HEK293 (cell line): Measurements from ENCODE around the gene TMPRSS6.

Experiments used
- CTCF ChIA-PET: fragments of 350-600 bp; formaldehyde crosslinking; extraction: SDS; loops from one replicate; lab custom pipeline; 2021; ENCODE audit warnings: antibody characterized with exemption; lab: Yijun Ruan, JAX
- POLR2A ChIA-PET: fragments of 300-600 bp; formaldehyde crosslinking; extraction: SDS; loops from one replicate; lab custom pipeline; 2020; ENCODE audit warnings: antibody characterized with exemption, inconsistent platforms; lab: Yijun Ruan, JAX
- H3K27ac ChIP-seq: fragments of 200-500 bp; sonication (Bioruptor generic); 2 replicates; pipeline ENCODE4 v1.5.1; 2014; ENCODE audit warnings: low read depth, low read length, control low read depth, inconsistent platforms; ENCODE audit errors: extremely low read depth
- H3K36me3 ChIP-seq, 2 experiments: fragments of 200-500 bp in 1 of 2; sonication (Bioruptor generic) in 1 of 2; 1 replicate in 1 of 2; 2 replicates in 1 of 2; pipeline ENCODE4 v1.5.1; 2014 to 2017; ENCODE audit warnings: inconsistent platforms in 2 of 2, low read length in 2 of 2; ENCODE audit not compliant: control insufficient read depth in 2 of 2, insufficient read depth in 1 of 2
- H3K4me1 ChIP-seq: fragments of 200-500 bp; sonication (Bioruptor generic); 2 replicates; pipeline ENCODE4 v1.5.1; 2014; ENCODE audit warnings: mild to moderate bottlenecking, low read length, inconsistent platforms; ENCODE audit not compliant: control insufficient read depth, insufficient read depth
- H3K4me3 ChIP-seq: 2 replicates; pipeline ENCODE4 v1.5.1; 2011; ENCODE audit warnings: low read depth, mild to moderate bottlenecking, control low read depth, low read length, moderate library complexity
- H3K9me3 ChIP-seq: fragments of 200-500 bp; sonication (Bioruptor generic); 2 replicates; pipeline ENCODE4 v1.5.1; 2014; ENCODE audit warnings: low read depth, low read length, inconsistent platforms; ENCODE audit not compliant: control insufficient read depth, insufficient read depth
- GLIS1 ChIP-seq: fragments of 450-650 bp; formaldehyde crosslinking; IDR thresholded peaks from 2 replicates; pipeline ENCODE4 v1.5.1; 2016; ENCODE audit warnings: missing biosample characterization, missing genetic modification characterization
- GLIS2 ChIP-seq: fragments of 450-650 bp; formaldehyde crosslinking; IDR thresholded peaks from 2 replicates; pipeline ENCODE4 v1.5.1; 2016; ENCODE audit warnings: missing biosample characterization, missing genetic modification characterization
- HOXA7 ChIP-seq: sonication (generic); formaldehyde crosslinking; IDR thresholded peaks from 2 replicates; pipeline ENCODE4 v1.8.1; 2022; ENCODE audit warnings: missing genetic modification reagents, borderline replicate concordance
- KLF9 ChIP-seq: fragments of 450-650 bp; formaldehyde crosslinking; IDR thresholded peaks from 2 replicates; pipeline ENCODE4 v1.5.1; 2016; ENCODE audit warnings: missing biosample characterization, missing genetic modification characterization, low read depth
- PRDM10 ChIP-seq: fragments of 450-650 bp; formaldehyde crosslinking; IDR thresholded peaks from 2 replicates; pipeline ENCODE4 v1.5.1; 2016; ENCODE audit warnings: missing biosample characterization, missing genetic modification characterization
- PRDM6 ChIP-seq: fragments of 450-650 bp; formaldehyde crosslinking; IDR thresholded peaks from 2 replicates; pipeline ENCODE4 v1.5.1; 2017; ENCODE audit warnings: missing biosample characterization, missing genetic modification characterization
- SP2 ChIP-seq: fragments of 450-650 bp; formaldehyde crosslinking; IDR thresholded peaks from 2 replicates; pipeline ENCODE4 v1.5.1; 2016; ENCODE audit warnings: missing biosample characterization, missing genetic modification characterization
- SP3 ChIP-seq: fragments of 450-650 bp; formaldehyde crosslinking; IDR thresholded peaks from 2 replicates; pipeline ENCODE4 v1.5.1; 2016; ENCODE audit warnings: missing biosample characterization, missing genetic modification characterization
- YY1 ChIP-seq: fragments of 450-650 bp; formaldehyde crosslinking; IDR thresholded peaks from 2 replicates; pipeline ENCODE4 v1.5.1; 2018; ENCODE audit warnings: missing biosample characterization, missing genetic modification characterization
- ZBTB26 ChIP-seq: fragments of 450-650 bp; formaldehyde crosslinking; optimal IDR thresholded peaks from 2 replicates; pipeline ENCODE3; 2016; ENCODE audit warnings: missing biosample characterization, mild to moderate bottlenecking, missing genetic modification characterization
- ZBTB8A ChIP-seq: fragments of 450-650 bp; formaldehyde crosslinking; IDR thresholded peaks from 2 replicates; pipeline ENCODE4 v1.5.1; 2016; ENCODE audit warnings: missing biosample characterization, missing genetic modification characterization
- ZFHX2 ChIP-seq: fragments of 450-650 bp; formaldehyde crosslinking; conservative IDR thresholded peaks from 2 replicates; pipeline ENCODE4 v1.5.1; 2016; ENCODE audit warnings: missing biosample characterization, missing genetic modification characterization
- ZNF624 ChIP-seq: fragments of 450-650 bp; formaldehyde crosslinking; IDR thresholded peaks from 2 replicates; pipeline ENCODE4 v1.5.1; 2017; ENCODE audit warnings: missing biosample characterization, missing genetic modification characterization
- ZNF677 ChIP-seq: fragments of 450-650 bp; IDR thresholded peaks from 2 replicates; pipeline ENCODE4 v1.5.0; 2018; ENCODE audit warnings: missing biosample characterization, mild to moderate bottlenecking, missing genetic modification characterization, moderate library complexity
- ZNF76 ChIP-seq: fragments of 450-650 bp; formaldehyde crosslinking; IDR thresholded peaks from 2 replicates; pipeline ENCODE4; 2016; ENCODE audit warnings: low read depth, missing biosample characterization, missing genetic modification characterization, borderline replicate concordance
- TF ChIP-seq, protein P1 (sequence below): fragments of 450-650 bp; formaldehyde crosslinking; IDR thresholded peaks from 2 replicates; pipeline ENCODE4 v1.5.1; 2016; ENCODE audit warnings: missing biosample characterization, missing genetic modification characterization
- TF ChIP-seq, protein P2 (sequence below): fragments of 450-650 bp; formaldehyde crosslinking; IDR thresholded peaks from 2 replicates; pipeline ENCODE4 v1.5.1; 2016; ENCODE audit warnings: missing biosample characterization, missing genetic modification characterization, borderline replicate concordance
- TF ChIP-seq, protein P3 (sequence below): fragments of 450-650 bp; formaldehyde crosslinking; IDR thresholded peaks from 2 replicates; pipeline ENCODE4 v1.5.1; 2017; ENCODE audit warnings: missing biosample characterization, missing genetic modification characterization

TMPRSS6 gene

GRCh38 chr22:37051391-37052385 is 57.8 kb downstream of the TMPRSS6 start, which contains the start of gene KCTD17:
Gene KCTD17 (plus strand): TSS chr22:37051742. CDS start chr22:37051761, 19 bp downstream.
- Histone ChIP-seq H3K4me1 (peaks cover 5% of the 10 kb centered on the region; the same call in 1 of the 2 replicates), H3K27ac (no peak within 1 kb of the TSS), H3K4me3 (peak within 1 kb of the TSS; percentile 73), H3K9me3 (no peaks in the 10 kb centered on the region), H3K36me3 (peaks cover 0 to 39% of the 10 kb centered on the region in 2 experiments; a peak in 1 of 3 replicates)
- ChIA-PET CTCF (interaction anchor here (0.7 to 1.5 kb wide), 5 partner anchors 8 to 256 kb away, joined by 3 to 6 read pairs (median 4); no protein-coding TSS in a partner anchor), POLR2A (interaction anchor here (0.5 to 1.7 kb wide), 15 partner anchors 9 to 395 kb away, joined by 3 to 7 read pairs (median 3); partner anchors contain the start of gene TST)
- peak; percentile 31 for TF ChIP-seq ZBTB26 (tag by site-specific recombination)
- TF ChIP-seq, protein P1, sequence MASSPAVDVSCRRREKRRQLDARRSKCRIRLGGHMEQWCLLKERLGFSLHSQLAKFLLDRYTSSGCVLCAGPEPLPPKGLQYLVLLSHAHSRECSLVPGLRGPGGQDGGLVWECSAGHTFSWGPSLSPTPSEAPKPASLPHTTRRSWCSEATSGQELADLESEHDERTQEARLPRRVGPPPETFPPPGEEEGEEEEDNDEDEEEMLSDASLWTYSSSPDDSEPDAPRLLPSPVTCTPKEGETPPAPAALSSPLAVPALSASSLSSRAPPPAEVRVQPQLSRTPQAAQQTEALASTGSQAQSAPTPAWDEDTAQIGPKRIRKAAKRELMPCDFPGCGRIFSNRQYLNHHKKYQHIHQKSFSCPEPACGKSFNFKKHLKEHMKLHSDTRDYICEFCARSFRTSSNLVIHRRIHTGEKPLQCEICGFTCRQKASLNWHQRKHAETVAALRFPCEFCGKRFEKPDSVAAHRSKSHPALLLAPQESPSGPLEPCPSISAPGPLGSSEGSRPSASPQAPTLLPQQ (tag by site-specific recombination): peak; percentile 47; the same call in 1 of the 2 replicates
- TF ChIP-seq PRDM10: peak; percentile 66
- peak; percentile 79 for TF ChIP-seq GLIS1 (tag by site-specific recombination)
- TF ChIP-seq GLIS2: peak; percentile 52; the same call in 1 of the 2 replicates
- peak; percentile 45; the same call in 1 of the 2 replicates for TF ChIP-seq SP3 (tag by site-specific recombination)
- no peak for TF ChIP-seq PRDM6 (tag by site-specific recombination)
- TF ChIP-seq, protein P2, sequence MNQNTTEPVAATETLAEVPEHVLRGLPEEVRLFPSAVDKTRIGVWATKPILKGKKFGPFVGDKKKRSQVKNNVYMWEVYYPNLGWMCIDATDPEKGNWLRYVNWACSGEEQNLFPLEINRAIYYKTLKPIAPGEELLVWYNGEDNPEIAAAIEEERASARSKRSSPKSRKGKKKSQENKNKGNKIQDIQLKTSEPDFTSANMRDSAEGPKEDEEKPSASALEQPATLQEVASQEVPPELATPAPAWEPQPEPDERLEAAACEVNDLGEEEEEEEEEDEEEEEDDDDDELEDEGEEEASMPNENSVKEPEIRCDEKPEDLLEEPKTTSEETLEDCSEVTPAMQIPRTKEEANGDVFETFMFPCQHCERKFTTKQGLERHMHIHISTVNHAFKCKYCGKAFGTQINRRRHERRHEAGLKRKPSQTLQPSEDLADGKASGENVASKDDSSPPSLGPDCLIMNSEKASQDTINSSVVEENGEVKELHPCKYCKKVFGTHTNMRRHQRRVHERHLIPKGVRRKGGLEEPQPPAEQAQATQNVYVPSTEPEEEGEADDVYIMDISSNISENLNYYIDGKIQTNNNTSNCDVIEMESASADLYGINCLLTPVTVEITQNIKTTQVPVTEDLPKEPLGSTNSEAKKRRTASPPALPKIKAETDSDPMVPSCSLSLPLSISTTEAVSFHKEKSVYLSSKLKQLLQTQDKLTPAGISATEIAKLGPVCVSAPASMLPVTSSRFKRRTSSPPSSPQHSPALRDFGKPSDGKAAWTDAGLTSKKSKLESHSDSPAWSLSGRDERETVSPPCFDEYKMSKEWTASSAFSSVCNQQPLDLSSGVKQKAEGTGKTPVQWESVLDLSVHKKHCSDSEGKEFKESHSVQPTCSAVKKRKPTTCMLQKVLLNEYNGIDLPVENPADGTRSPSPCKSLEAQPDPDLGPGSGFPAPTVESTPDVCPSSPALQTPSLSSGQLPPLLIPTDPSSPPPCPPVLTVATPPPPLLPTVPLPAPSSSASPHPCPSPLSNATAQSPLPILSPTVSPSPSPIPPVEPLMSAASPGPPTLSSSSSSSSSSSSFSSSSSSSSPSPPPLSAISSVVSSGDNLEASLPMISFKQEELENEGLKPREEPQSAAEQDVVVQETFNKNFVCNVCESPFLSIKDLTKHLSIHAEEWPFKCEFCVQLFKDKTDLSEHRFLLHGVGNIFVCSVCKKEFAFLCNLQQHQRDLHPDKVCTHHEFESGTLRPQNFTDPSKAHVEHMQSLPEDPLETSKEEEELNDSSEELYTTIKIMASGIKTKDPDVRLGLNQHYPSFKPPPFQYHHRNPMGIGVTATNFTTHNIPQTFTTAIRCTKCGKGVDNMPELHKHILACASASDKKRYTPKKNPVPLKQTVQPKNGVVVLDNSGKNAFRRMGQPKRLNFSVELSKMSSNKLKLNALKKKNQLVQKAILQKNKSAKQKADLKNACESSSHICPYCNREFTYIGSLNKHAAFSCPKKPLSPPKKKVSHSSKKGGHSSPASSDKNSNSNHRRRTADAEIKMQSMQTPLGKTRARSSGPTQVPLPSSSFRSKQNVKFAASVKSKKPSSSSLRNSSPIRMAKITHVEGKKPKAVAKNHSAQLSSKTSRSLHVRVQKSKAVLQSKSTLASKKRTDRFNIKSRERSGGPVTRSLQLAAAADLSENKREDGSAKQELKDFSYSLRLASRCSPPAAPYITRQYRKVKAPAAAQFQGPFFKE: no peak
- TF ChIP-seq KLF9 (tag by site-specific recombination): peak; percentile 58; the same call in 1 of the 2 replicates
- TF ChIP-seq ZNF76: peak; percentile 39; the same call in 1 of the 2 replicates
- TF ChIP-seq YY1: 0 out of 2 replicates have a peak, but pooled peaks have one; percentile 22
- TF ChIP-seq HOXA7: no peak
- TF ChIP-seq, protein P3, sequence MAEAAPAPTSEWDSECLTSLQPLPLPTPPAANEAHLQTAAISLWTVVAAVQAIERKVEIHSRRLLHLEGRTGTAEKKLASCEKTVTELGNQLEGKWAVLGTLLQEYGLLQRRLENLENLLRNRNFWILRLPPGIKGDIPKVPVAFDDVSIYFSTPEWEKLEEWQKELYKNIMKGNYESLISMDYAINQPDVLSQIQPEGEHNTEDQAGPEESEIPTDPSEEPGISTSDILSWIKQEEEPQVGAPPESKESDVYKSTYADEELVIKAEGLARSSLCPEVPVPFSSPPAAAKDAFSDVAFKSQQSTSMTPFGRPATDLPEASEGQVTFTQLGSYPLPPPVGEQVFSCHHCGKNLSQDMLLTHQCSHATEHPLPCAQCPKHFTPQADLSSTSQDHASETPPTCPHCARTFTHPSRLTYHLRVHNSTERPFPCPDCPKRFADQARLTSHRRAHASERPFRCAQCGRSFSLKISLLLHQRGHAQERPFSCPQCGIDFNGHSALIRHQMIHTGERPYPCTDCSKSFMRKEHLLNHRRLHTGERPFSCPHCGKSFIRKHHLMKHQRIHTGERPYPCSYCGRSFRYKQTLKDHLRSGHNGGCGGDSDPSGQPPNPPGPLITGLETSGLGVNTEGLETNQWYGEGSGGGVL (tag by site-specific recombination): peak; percentile 42; the same call in 1 of the 2 replicates
- peak; percentile 47 for TF ChIP-seq SP2
- no peak for TF ChIP-seq ZNF624 (tag by site-specific recombination)
- 0 out of 2 replicates have a peak, but pooled peaks have one; percentile 18 for TF ChIP-seq ZNF677
- TF ChIP-seq ZFHX2 (tag by site-specific recombination): peak; percentile 88
- peak; percentile 68 for TF ChIP-seq ZBTB8A (tag by site-specific recombination)
